ENCODE data around the gene SLC9A9. TPM values are rescaled to one million over a fixed set of nuclear protein-coding genes. Genes with fewer than 3 reads are reported as not detected.
A peak's percentile ranks its signal among the peaks of the same experiment; 100 is the strongest.

The SLC9A9 gene
- polyA plus RNA-seq, 1 of the 3 experiments (the other 2 are of a cell fraction) = 0.05 TPM

DNA sequence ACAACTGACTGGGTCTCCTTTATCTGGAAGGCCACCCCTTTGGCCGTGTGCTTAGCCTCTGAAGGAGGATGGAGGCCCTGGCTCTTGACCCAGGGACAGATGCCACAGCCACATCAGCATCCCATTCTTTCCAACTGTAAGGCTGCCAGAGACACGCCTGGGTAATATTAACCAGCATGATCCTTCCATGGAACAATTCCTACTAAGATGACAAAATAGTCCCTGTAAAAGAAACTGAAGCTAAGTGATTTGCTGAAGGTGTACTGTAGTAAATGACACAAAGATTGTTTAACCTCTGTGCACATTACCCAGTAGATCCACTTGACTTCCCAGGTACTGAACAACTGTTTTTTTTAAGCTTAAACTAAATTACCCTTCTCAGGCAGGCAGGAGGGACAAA, 352.7 kb downstream of the SLC9A9 start:
- H3K27me3 ChIP-seq (ENCODE audit: insufficient read depth) = 0 out of 2 replicates have a peak, but pooled peaks cover 5% of the 10 kb centered on the region
- no peaks in the 10 kb centered on the region for H3F3A ChIP-seq (replicated peaks; ENCODE audit: insufficient read depth)
- ChIA-PET POLR2A (no interaction called here), CTCF (no interaction called here)
- no peaks in the 10 kb centered on the region for H3K9me2 ChIP-seq
- no peak overlapping the region for H3K27ac ChIP-seq (ENCODE audit: low read depth in 2 of 2, low read length in 1 of 2)
- no peaks in the 10 kb centered on the region for H3K9me3 ChIP-seq
- TF ChIP-seq, protein P1, sequence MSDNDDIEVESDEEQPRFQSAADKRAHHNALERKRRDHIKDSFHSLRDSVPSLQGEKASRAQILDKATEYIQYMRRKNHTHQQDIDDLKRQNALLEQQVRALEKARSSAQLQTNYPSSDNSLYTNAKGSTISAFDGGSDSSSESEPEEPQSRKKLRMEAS (IDR thresholded peaks at IDR 0.05; ENCODE audit: low read depth) = no peak
- no peak overlapping the region for H3K4me3 ChIP-seq (ENCODE audit: low read depth in 2 of 2, low read length in 1 of 2)
- no peaks in the 10 kb centered on the region for H3K79me2 ChIP-seq (ENCODE audit: insufficient read depth)
- no peak overlapping the region for H3K9ac ChIP-seq
- H2AFZ ChIP-seq (ENCODE audit: low read depth) = no peak overlapping the region
- H3K4me2 ChIP-seq = no peak overlapping the region
- H3K36me3 ChIP-seq (replicated peaks in 1 of 2; ENCODE audit: control insufficient read depth in 1 of 2, insufficient read depth in 2 of 2, low read length in 1 of 2) = no peaks in the 10 kb centered on the region
- 3% methylated on average over 2 of the region's 2 CpGs for WGBS (ENCODE audit: low lambda C conversion rate)
- no peaks in the 10 kb centered on the region for H3K4me1 ChIP-seq (ENCODE audit: control insufficient read depth in 1 of 2, insufficient read depth in 2 of 2, low read depth in 1 of 2, low read length in 1 of 2)
- no peak for DNase-seq
- no peaks in the 10 kb centered on the region for H4K20me1 ChIP-seq (ENCODE audit: insufficient read depth)

DNA sequence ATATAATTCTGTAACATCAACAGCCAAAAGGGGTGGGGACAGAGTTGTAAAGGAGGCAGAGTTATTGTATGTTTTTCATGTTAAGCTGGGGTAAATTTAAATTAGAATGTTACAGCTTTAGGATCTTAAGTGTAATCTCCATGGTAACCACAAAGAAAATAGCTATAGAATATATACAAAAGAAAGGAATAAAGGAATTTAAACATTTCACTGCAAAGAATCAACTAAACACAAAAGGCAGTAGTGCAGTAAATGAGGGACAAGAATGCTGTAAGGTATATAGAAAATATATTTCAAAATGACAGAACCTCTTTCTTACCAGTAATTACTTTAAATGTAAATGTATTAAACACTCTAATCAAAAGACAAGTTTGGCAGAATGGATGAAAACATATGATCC, 361.7 kb downstream of the SLC9A9 start:
- no peak overlapping the region for H3K9ac ChIP-seq
- H3K36me3 ChIP-seq (replicated peaks in 1 of 2; ENCODE audit: control insufficient read depth in 1 of 2, insufficient read depth in 2 of 2, low read length in 1 of 2) = no peaks in the 10 kb centered on the region
- ChIA-PET CTCF (no interaction called here), POLR2A (interaction anchor here (0.6 kb wide), 1 partner anchor 539 kb away, joined by 3 read pairs; no protein-coding TSS in a partner anchor)
- H3K4me3 ChIP-seq (ENCODE audit: low read depth in 2 of 2, low read length in 1 of 2) = no peak overlapping the region
- H3K4me2 ChIP-seq = no peak overlapping the region
- H3K79me2 ChIP-seq (ENCODE audit: insufficient read depth) = no peaks in the 10 kb centered on the region
- no peak overlapping the region for H2AFZ ChIP-seq (ENCODE audit: low read depth)
- no peak overlapping the region for H3K27ac ChIP-seq (ENCODE audit: low read depth in 2 of 2, low read length in 1 of 2)
- no peaks in the 10 kb centered on the region for H3K9me3 ChIP-seq
- DNase-seq = no peak
- TF ChIP-seq JUND (IDR thresholded peaks at IDR 0.05) = no peak
- TF ChIP-seq, protein P2, sequence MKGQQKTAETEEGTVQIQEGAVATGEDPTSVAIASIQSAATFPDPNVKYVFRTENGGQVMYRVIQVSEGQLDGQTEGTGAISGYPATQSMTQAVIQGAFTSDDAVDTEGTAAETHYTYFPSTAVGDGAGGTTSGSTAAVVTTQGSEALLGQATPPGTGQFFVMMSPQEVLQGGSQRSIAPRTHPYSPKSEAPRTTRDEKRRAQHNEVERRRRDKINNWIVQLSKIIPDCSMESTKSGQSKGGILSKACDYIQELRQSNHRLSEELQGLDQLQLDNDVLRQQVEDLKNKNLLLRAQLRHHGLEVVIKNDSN (IDR thresholded peaks at IDR 0.05; ENCODE audit: borderline replicate concordance, low read depth) = no peak
- no peaks in the 10 kb centered on the region for H3K9me2 ChIP-seq
- no peaks in the 10 kb centered on the region for H4K20me1 ChIP-seq (ENCODE audit: insufficient read depth)
- no peaks in the 10 kb centered on the region for H3K4me1 ChIP-seq (ENCODE audit: control insufficient read depth in 1 of 2, insufficient read depth in 2 of 2, low read depth in 1 of 2, low read length in 1 of 2)
- no peaks in the 10 kb centered on the region for H3F3A ChIP-seq (replicated peaks; ENCODE audit: insufficient read depth)
- no peaks in the 10 kb centered on the region for H3K27me3 ChIP-seq (ENCODE audit: insufficient read depth)

DNA sequence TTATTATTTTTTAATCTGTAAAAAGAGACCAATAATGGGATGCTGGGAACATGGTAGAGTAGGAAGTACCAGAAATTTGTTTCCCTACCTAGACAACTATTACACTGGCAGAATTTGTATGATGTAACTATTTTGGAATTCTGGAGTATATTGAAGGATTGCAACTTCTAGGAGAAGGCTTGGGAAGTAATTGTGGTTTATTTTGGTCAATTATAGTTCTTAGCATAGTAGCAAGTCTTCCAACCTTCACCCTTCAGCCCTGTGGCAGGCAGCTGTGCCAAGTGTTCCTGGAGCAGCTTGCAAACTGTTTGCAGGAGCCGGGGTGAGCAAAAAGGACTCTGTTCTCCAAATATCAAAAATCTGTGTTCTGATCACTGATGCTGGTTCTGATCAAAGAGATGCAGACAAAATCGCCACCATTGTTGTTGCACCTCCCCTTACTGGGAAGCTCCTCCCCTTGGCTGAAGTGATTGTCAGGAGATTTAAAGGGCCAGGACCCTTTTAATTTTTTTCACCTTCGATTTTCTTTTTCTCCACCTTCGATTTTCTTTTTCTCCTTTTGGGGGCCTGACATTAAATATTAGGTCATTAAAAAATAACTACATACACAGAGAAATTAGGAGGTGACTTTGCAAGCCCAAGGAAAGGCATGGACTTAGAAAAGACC, 363.3 kb downstream of the SLC9A9 start:
- WGBS (ENCODE audit: low lambda C conversion rate) = 2% methylated on average over 4 of the region's 4 CpGs
- H3K9ac ChIP-seq = no peak overlapping the region
- no peaks in the 10 kb centered on the region for H3K27me3 ChIP-seq (ENCODE audit: insufficient read depth)
- H3K9me3 ChIP-seq = no peaks in the 10 kb centered on the region
- H4K20me1 ChIP-seq (ENCODE audit: insufficient read depth) = no peaks in the 10 kb centered on the region
- H3K4me1 ChIP-seq (ENCODE audit: control insufficient read depth in 1 of 2, insufficient read depth in 2 of 2, low read depth in 1 of 2, low read length in 1 of 2) = no peaks in the 10 kb centered on the region
- ChIA-PET CTCF (no interaction called here), POLR2A (no interaction called here)
- no peaks in the 10 kb centered on the region for H3K9me2 ChIP-seq
- peak overlapping the region; percentile 36; the same call in 1 of the 2 replicates for H2AFZ ChIP-seq (ENCODE audit: low read depth)
- no peak overlapping the region for H3K27ac ChIP-seq (ENCODE audit: low read depth in 2 of 2, low read length in 1 of 2)
- H3K4me3 ChIP-seq (ENCODE audit: low read depth in 2 of 2, low read length in 1 of 2) = no peak overlapping the region; a peak in 1 of 4 replicates
- TF ChIP-seq, protein P3, sequence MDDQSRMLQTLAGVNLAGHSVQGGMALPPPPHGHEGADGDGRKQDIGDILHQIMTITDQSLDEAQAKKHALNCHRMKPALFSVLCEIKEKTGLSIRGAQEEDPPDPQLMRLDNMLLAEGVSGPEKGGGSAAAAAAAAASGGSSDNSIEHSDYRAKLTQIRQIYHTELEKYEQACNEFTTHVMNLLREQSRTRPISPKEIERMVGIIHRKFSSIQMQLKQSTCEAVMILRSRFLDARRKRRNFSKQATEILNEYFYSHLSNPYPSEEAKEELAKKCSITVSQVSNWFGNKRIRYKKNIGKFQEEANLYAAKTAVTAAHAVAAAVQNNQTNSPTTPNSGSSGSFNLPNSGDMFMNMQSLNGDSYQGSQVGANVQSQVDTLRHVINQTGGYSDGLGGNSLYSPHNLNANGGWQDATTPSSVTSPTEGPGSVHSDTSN (IDR thresholded peaks at IDR 0.05) = no peak
- TF ChIP-seq FOXM1 (IDR thresholded peaks at IDR 0.05; ENCODE audit: low read depth) (no peak), FOSL2 (IDR thresholded peaks at IDR 0.05; ENCODE audit: borderline replicate concordance, low read depth) (no peak), SMC3 (IDR thresholded peaks at IDR 0.05; ENCODE audit: low read depth, low read length) (no peak), TEAD4 (IDR thresholded peaks at IDR 0.05; ENCODE audit: borderline replicate concordance, insufficient read depth) (no peak), GABPA (IDR thresholded peaks at IDR 0.05; ENCODE audit: low read depth) (no peak), RAD21 (IDR thresholded peaks at IDR 0.05; ENCODE audit: low read length) (no peak), RXRA (IDR thresholded peaks at IDR 0.05; ENCODE audit: borderline replicate concordance, low read depth) (no peak), NRF1 (IDR thresholded peaks at IDR 0.05; ENCODE audit: low read depth, low read length) (no peak), POLR2AphosphoS5 (IDR thresholded peaks at IDR 0.05; ENCODE audit: low read depth, low read length) (no peak)
- TF ChIP-seq, protein P4, sequence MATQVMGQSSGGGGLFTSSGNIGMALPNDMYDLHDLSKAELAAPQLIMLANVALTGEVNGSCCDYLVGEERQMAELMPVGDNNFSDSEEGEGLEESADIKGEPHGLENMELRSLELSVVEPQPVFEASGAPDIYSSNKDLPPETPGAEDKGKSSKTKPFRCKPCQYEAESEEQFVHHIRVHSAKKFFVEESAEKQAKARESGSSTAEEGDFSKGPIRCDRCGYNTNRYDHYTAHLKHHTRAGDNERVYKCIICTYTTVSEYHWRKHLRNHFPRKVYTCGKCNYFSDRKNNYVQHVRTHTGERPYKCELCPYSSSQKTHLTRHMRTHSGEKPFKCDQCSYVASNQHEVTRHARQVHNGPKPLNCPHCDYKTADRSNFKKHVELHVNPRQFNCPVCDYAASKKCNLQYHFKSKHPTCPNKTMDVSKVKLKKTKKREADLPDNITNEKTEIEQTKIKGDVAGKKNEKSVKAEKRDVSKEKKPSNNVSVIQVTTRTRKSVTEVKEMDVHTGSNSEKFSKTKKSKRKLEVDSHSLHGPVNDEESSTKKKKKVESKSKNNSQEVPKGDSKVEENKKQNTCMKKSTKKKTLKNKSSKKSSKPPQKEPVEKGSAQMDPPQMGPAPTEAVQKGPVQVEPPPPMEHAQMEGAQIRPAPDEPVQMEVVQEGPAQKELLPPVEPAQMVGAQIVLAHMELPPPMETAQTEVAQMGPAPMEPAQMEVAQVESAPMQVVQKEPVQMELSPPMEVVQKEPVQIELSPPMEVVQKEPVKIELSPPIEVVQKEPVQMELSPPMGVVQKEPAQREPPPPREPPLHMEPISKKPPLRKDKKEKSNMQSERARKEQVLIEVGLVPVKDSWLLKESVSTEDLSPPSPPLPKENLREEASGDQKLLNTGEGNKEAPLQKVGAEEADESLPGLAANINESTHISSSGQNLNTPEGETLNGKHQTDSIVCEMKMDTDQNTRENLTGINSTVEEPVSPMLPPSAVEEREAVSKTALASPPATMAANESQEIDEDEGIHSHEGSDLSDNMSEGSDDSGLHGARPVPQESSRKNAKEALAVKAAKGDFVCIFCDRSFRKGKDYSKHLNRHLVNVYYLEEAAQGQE (IDR thresholded peaks at IDR 0.05; ENCODE audit: low read depth, low read length) = no peak
- TF ChIP-seq, protein P1 (IDR thresholded peaks at IDR 0.05; ENCODE audit: low read depth) = no peak
- no peaks in the 10 kb centered on the region for H3K36me3 ChIP-seq (replicated peaks in 1 of 2; ENCODE audit: control insufficient read depth in 1 of 2, insufficient read depth in 2 of 2, low read length in 1 of 2)
- H3K4me2 ChIP-seq = no peak overlapping the region
- no peaks in the 10 kb centered on the region for H3F3A ChIP-seq (replicated peaks; ENCODE audit: insufficient read depth)
- no peak for DNase-seq
- H3K79me2 ChIP-seq (ENCODE audit: insufficient read depth) = no peaks in the 10 kb centered on the region

Data from SK-N-SH (cell line).